Endothelial cell of umbilical vein (primary cell): Measurements from ENCODE around the gene C17orf78. TPM values are rescaled to one million over a fixed set of nuclear protein-coding genes. Genes with fewer than 3 reads are reported as not detected.

Experiments used
- BruUV-seq: library from RNA; stranded (reverse); fragments of 400-500 nt; replicated peaks from 2 replicates; lab custom pipeline; 2021; lab: Mats Ljungman, UMichigan
- CTCF ChIA-PET: fragments of 300-600, 350-600 bp; sonication (Branson Sonifier 250); formaldehyde crosslinking; loops from one replicate; lab custom pipeline; 2021; ENCODE audit warnings: antibody characterized with exemption, inconsistent platforms; lab: Charles Lee
- POLR2A ChIA-PET: fragments of 300-600, 350-600 bp; sonication (Branson Sonifier 250); formaldehyde crosslinking; loops from one replicate; lab custom pipeline; 2021; ENCODE audit warnings: antibody characterized with exemption, inconsistent platforms; lab: Charles Lee
- DNase-seq: peaks from one replicate; pipeline ENCODE4 v3.0.0-alpha.2; 2011; ENCODE audit warnings: low read depth, low spot score
- FAIRE-seq: peaks from 2 replicates; lab custom pipeline; 2011; peaks lifted over from hg19 to GRCh38; lab: Jason Lieb, UNC
- H2AFZ ChIP-seq: 2 replicates; pipeline ENCODE4 v1.6.0; 2012; ENCODE audit warnings: low read depth, low read length, control low read depth, inconsistent platforms
- H3K27ac ChIP-seq: 2 replicates; pipeline ENCODE4 v1.5.1; 2011; ENCODE audit warnings: low read depth, mild to moderate bottlenecking, control low read depth, low read length, moderate library complexity; ENCODE audit not compliant: insufficient read depth
- H3K27me3 ChIP-seq, 2 experiments: 2 replicates each; pipeline versions ENCODE4 v1.6.0 to v1.6.1; 2011; ENCODE audit warnings: low read length in 2 of 2, mixed read lengths in 1 of 2; ENCODE audit not compliant: control insufficient read depth in 2 of 2, insufficient read depth in 2 of 2
- H3K36me3 ChIP-seq, 2 experiments: 2 replicates in 1 of 2; 3 replicates in 1 of 2; pipeline ENCODE4 v1.5.1; 2011; ENCODE audit warnings: low read length in 2 of 2, mild to moderate bottlenecking in 1 of 2, moderate library complexity in 1 of 2; ENCODE audit not compliant: control insufficient read depth in 2 of 2, insufficient read depth in 2 of 2; ENCODE audit errors: extremely low read depth in 1 of 2
- H3K4me1 ChIP-seq: 3 replicates; pipeline ENCODE4 v1.5.1; 2011; ENCODE audit warnings: mild to moderate bottlenecking, low read length; ENCODE audit not compliant: control insufficient read depth, insufficient read depth; ENCODE audit errors: extremely low read depth
- H3K4me2 ChIP-seq: 2 replicates; pipeline ENCODE4 v1.6.1; 2011; ENCODE audit warnings: low read length, control low read depth, mixed read lengths; ENCODE audit not compliant: insufficient read depth
- H3K4me3 ChIP-seq, 3 experiments: fragments of 200-600 bp in 1 of 3; sonication (generic), shearing (Covaris generic) in 1 of 3; replicated peaks in 1 of 3; 2 replicates each; pipeline ENCODE4 v1.5.1; 2011 to 2016; ENCODE audit warnings: control low read depth in 3 of 3, low read length in 3 of 3, mild to moderate bottlenecking in 2 of 3, inconsistent platforms in 1 of 3, low read depth in 1 of 3, moderate library complexity in 1 of 3; ENCODE audit not compliant: insufficient read depth in 1 of 3
- H3K79me2 ChIP-seq: 2 replicates; pipeline ENCODE4 v1.6.0; 2012; ENCODE audit warnings: low read length, inconsistent platforms; ENCODE audit not compliant: control insufficient read depth, insufficient read depth
- H3K9ac ChIP-seq: replicated peaks from 2 replicates; pipeline ENCODE3; 2011; ENCODE audit warnings: low read length, control low read depth; ENCODE audit not compliant: insufficient read depth; ENCODE audit errors: extremely low read depth
- H3K9me1 ChIP-seq: replicated peaks from 3 replicates; pipeline ENCODE4 v1.6.0; 2011; ENCODE audit warnings: mild to moderate bottlenecking, low read length; ENCODE audit not compliant: control insufficient read depth, insufficient read depth; ENCODE audit errors: extremely low read depth
- H3K9me3 ChIP-seq: replicated peaks from 2 replicates; pipeline ENCODE4 v1.5.1; 2012; ENCODE audit warnings: low read length, inconsistent platforms; ENCODE audit not compliant: control insufficient read depth, insufficient read depth
- H4K20me1 ChIP-seq: replicated peaks from 2 replicates; pipeline ENCODE3; 2011; ENCODE audit warnings: mild to moderate bottlenecking, low read length; ENCODE audit not compliant: control insufficient read depth, insufficient read depth; ENCODE audit errors: extremely low read depth
- EZH2 ChIP-seq: IDR thresholded peaks from 2 replicates; pipeline ENCODE4 v1.6.1; 2012; ENCODE audit warnings: borderline replicate concordance, low read depth, mild to moderate bottlenecking, moderate library complexity, low read length, inconsistent platforms; ENCODE audit not compliant: severe bottlenecking
- FOS ChIP-seq: IDR thresholded peaks from 2 replicates; pipeline ENCODE4 v1.6.1; 2011; ENCODE audit warnings: mild to moderate bottlenecking, low read length, moderate library complexity, borderline replicate concordance; ENCODE audit not compliant: insufficient read depth
- GATA2 ChIP-seq: IDR thresholded peaks from 2 replicates; pipeline ENCODE4 v1.7.0; 2011; ENCODE audit warnings: low read depth, mild to moderate bottlenecking, moderate library complexity, mixed read lengths, low read length; ENCODE audit not compliant: insufficient read length, insufficient read depth
- JUN ChIP-seq: IDR thresholded peaks from 2 replicates; pipeline ENCODE4 v1.6.1; 2011; ENCODE audit warnings: borderline replicate concordance, low read depth; ENCODE audit not compliant: insufficient read length, insufficient read depth
- MYC ChIP-seq: IDR thresholded peaks from one replicate; pipeline ENCODE4 v1.6.1; 2011; ENCODE audit warnings: mild to moderate bottlenecking, low read depth, low read length
- POLR2A ChIP-seq: IDR thresholded peaks from 2 replicates; pipeline ENCODE4 v1.6.1; 2012; ENCODE audit warnings: low read depth, mild to moderate bottlenecking, control low read depth, low read length
- POLR2AphosphoS5 ChIP-seq: IDR thresholded peaks from 2 replicates; pipeline ENCODE4 v1.6.1; 2012; ENCODE audit warnings: low read depth, mild to moderate bottlenecking, control low read depth, low read length, moderate library complexity; ENCODE audit not compliant: insufficient read depth
- dilution Hi-C: fragments of 300-500 bp; cut with MboI; formaldehyde crosslinking; loops from one replicate; pipeline ENCODE4 v1.15.0; 2019; ENCODE audit warnings: low sequenced_read_pairs; ENCODE audit not compliant: extremely low pct_ligation_motif_present
- intact Hi-C: fragments of 100-400 bp; cut with micrococcal nuclease; formaldehyde crosslinking; loops from one replicate; pipeline ENCODE4 v1.10.0; 2022
- polyA plus RNA-seq, 4 experiments: library from polyadenylated mRNA; depleted of rRNA in 3 of 4; stranded (reverse) in 3 of 4; unstranded in 1 of 4; fragments of >200 nt; gene quantifications; 2 replicates each; pipeline versions ENCODE4 v1.2.1 to v1.2.3, GENCODE V29; 2011 to 2012; ENCODE audit warnings: missing spikeins in 1 of 4
- total RNA-seq: library from RNA; stranded (reverse); gene quantifications from 2 replicates; pipeline ENCODE4 v1.2.3, GENCODE V29; 2021
- TF ChIP-seq, protein P1 (sequence below), 2 donors: IDR thresholded peaks; 1 replicate in 1 of 2; 2 replicates in 1 of 2; pipeline ENCODE4 v1.5.1; 2011; ENCODE audit warnings: low read length in 2 of 2, mild to moderate bottlenecking in 2 of 2, moderate library complexity in 2 of 2, control low read depth in 1 of 2, inconsistent platforms in 1 of 2, low read depth in 1 of 2; ENCODE audit not compliant: insufficient read depth in 1 of 2; ENCODE audit errors: extremely low read depth in 1 of 2
- TF ChIP-seq, protein P2 (sequence below): IDR thresholded peaks from 2 replicates; pipeline ENCODE4 v1.6.1; 2011; ENCODE audit not compliant: insufficient read depth, insufficient read length

C17orf78 gene
- total and polyA plus RNA-seq, 2 donors (not counting 3 experiments of a cell fraction or from before 2014, with no cell fraction given): not detected

DNA sequence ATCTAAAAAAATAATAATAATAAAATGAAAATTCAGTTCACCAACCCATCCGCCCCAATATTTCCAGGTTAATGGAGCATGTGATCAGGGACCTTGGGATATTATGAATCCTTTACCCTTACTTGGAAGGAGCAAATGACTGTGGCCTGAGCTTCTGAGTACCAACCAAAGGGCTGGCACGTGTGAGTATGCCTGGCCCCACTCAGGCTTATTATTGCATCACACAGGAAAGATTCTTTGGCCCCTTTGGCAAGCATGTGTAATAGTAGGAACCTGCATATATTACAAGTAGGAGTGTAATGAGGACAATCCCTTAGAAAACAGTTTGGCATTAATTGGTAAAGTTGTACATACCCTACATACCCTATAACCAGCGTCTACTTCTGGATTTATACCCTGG lies 7.2 kb upstream of the C17orf78 start:
- FAIRE-seq (no peak), DNase-seq (no peak)
- Histone ChIP-seq H3K4me1 (no peaks in the 10 kb centered on the region), H3K9me3 (no peaks in the 10 kb centered on the region), H4K20me1 (no peaks in the 10 kb centered on the region), H3K9ac (no peak overlapping the region), H2AFZ (no peak overlapping the region), H3K9me1 (no peaks in the 10 kb centered on the region), H3K79me2 (no peaks in the 10 kb centered on the region), H3K4me2 (no peak overlapping the region), H3K27ac (no peak overlapping the region), H3K27me3 (no peaks in the 10 kb centered on the region), H3K36me3 (no peaks in the 10 kb centered on the region), H3K4me3 (no peak overlapping the region)
- intact Hi-C loops: no loop called here
- ChIA-PET CTCF (no interaction called here), POLR2A (no interaction called here)
- no peak for TF ChIP-seq POLR2AphosphoS5
- no peak for TF ChIP-seq GATA2
- TF ChIP-seq POLR2A: no peak
- no peak for TF ChIP-seq MYC
- no peak for TF ChIP-seq EZH2
- TF ChIP-seq JUN: no peak
- no peak for TF ChIP-seq FOS
- TF ChIP-seq, protein P1, sequence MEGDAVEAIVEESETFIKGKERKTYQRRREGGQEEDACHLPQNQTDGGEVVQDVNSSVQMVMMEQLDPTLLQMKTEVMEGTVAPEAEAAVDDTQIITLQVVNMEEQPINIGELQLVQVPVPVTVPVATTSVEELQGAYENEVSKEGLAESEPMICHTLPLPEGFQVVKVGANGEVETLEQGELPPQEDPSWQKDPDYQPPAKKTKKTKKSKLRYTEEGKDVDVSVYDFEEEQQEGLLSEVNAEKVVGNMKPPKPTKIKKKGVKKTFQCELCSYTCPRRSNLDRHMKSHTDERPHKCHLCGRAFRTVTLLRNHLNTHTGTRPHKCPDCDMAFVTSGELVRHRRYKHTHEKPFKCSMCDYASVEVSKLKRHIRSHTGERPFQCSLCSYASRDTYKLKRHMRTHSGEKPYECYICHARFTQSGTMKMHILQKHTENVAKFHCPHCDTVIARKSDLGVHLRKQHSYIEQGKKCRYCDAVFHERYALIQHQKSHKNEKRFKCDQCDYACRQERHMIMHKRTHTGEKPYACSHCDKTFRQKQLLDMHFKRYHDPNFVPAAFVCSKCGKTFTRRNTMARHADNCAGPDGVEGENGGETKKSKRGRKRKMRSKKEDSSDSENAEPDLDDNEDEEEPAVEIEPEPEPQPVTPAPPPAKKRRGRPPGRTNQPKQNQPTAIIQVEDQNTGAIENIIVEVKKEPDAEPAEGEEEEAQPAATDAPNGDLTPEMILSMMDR (IDR thresholded peaks at IDR 0.05; ENCODE audit: extremely low read depth in 1 of 2, insufficient read depth in 1 of 2, low read depth in 1 of 2, low read length in 2 of 2): no peak
- TF ChIP-seq, protein P2, sequence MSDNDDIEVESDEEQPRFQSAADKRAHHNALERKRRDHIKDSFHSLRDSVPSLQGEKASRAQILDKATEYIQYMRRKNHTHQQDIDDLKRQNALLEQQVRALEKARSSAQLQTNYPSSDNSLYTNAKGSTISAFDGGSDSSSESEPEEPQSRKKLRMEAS: no peak
- BruUV-seq: no TSS peak
- dilution Hi-C loops: no loop called here
